Kidney (tissue), 14 donors: Measurements from ENCODE around the gene CALD1. TPM values are rescaled to one million over a fixed set of nuclear protein-coding genes. Genes with fewer than 3 reads are reported as not detected.

Experiments
- DNase-seq, 5 donors: peaks; one replicate each; pipeline ENCODE4 v3.0.0-alpha.2; 2013 to 2020
- FAIRE-seq: peaks from 2 replicates; lab custom pipeline; 2012; peaks lifted over from hg19 to GRCh38; lab: Jason Lieb, UNC
- H3K27ac ChIP-seq, 2 donors: one replicate each; pipeline ENCODE4 v1.7.0; 2013; ENCODE audit warnings: low read depth in 2 of 2, low read length in 2 of 2, inconsistent platforms in 1 of 2
- H3K27me3 ChIP-seq: one replicate; pipeline ENCODE4 v1.7.1; 2013; ENCODE audit warnings: low read length, inconsistent platforms; ENCODE audit not compliant: control insufficient read depth, insufficient read depth
- H3K36me3 ChIP-seq, 3 donors: one replicate each; pipeline versions ENCODE4 v1.7.0 to v1.7.1; 2013; ENCODE audit warnings: low read length in 3 of 3, control low read depth in 1 of 3, inconsistent platforms in 1 of 3; ENCODE audit not compliant: insufficient read depth in 3 of 3, control insufficient read depth in 2 of 3
- H3K4me1 ChIP-seq, 3 donors: one replicate each; pipeline versions ENCODE4 v1.7.0 to v1.7.1; 2013; ENCODE audit warnings: low read length in 3 of 3, inconsistent platforms in 1 of 3, low read depth in 1 of 3; ENCODE audit not compliant: control insufficient read depth in 2 of 3, insufficient read depth in 2 of 3
- H3K4me3 ChIP-seq, 3 donors: one replicate each; pipeline versions ENCODE4 v1.7.0 to v1.8.1; 2013; ENCODE audit warnings: low read length in 3 of 3, control low read depth in 1 of 3, inconsistent platforms in 1 of 3
- H3K9ac ChIP-seq, 3 donors: one replicate each; pipeline versions ENCODE4 v1.7.0 to v1.7.1; 2013; ENCODE audit warnings: low read length in 3 of 3, control low read depth in 1 of 3, inconsistent platforms in 1 of 3
- H3K9me3 ChIP-seq, 3 donors: one replicate each; pipeline versions ENCODE4 v1.7.0 to v1.7.1; 2013; ENCODE audit warnings: low read length in 3 of 3, control low read depth in 1 of 3, inconsistent platforms in 1 of 3; ENCODE audit not compliant: control insufficient read depth in 2 of 3, insufficient read depth in 1 of 3
- intact Hi-C: fragments of 100-400 bp; cut with DNase I; formaldehyde crosslinking; loops from one replicate; pipeline ENCODE4 v1.11.1; 2022
- polyA plus RNA-seq: library from polyadenylated mRNA; stranded (reverse); fragments of 350-450 nt; fragmentation: Illumina TruSeq; extraction: RNeasy Lipid Tissue Mini Kit (QIAGEN cat#74804); gene quantifications from one replicate; pipeline ENCODE4 v1.2.3, GENCODE V29; 2014; ENCODE audit warnings: low read depth, low replicate concordance; ENCODE audit not compliant: insufficient read depth
- total RNA-seq: library from RNA; stranded (reverse); fragmentation: NEBNext Ultra II Directional; extraction: Animal tissue kit (Norgen Biotek cat#: 25700); gene quantifications from one replicate; pipeline ENCODE4 v1.2.1, GENCODE V29; 2021
- TF ChIP-seq, protein P1 (sequence below): IDR thresholded peaks from 3 replicates; pipeline ENCODE4 v1.5.1; 2012; ENCODE audit warnings: mild to moderate bottlenecking, moderate library complexity, borderline replicate concordance; ENCODE audit not compliant: insufficient read depth; ENCODE audit errors: extremely low read depth
- donor health status: control.
- donor health status: control.
- donor health status: control.
- donor health status: control.
- donor health status: control.
- donor health status: DM: yes; HTN: yes; CAD: no.
- donor health status: Normal renal cell carcinoma (clear cell type).

The CALD1 gene
- total and polyA plus RNA-seq, 2 donors from 2014 or later = 72.7 to 218 TPM

- no peaks in the 10 kb centered on the region for H3K36me3 ChIP-seq
- intact Hi-C loops = no loop called here
- DNase-seq = no peak
- no peak for FAIRE-seq
- H3K4me1 ChIP-seq = peaks cover 0 to 6% (median 0%) of the 10 kb centered on the region in 3 donors
- TF ChIP-seq, protein P1, sequence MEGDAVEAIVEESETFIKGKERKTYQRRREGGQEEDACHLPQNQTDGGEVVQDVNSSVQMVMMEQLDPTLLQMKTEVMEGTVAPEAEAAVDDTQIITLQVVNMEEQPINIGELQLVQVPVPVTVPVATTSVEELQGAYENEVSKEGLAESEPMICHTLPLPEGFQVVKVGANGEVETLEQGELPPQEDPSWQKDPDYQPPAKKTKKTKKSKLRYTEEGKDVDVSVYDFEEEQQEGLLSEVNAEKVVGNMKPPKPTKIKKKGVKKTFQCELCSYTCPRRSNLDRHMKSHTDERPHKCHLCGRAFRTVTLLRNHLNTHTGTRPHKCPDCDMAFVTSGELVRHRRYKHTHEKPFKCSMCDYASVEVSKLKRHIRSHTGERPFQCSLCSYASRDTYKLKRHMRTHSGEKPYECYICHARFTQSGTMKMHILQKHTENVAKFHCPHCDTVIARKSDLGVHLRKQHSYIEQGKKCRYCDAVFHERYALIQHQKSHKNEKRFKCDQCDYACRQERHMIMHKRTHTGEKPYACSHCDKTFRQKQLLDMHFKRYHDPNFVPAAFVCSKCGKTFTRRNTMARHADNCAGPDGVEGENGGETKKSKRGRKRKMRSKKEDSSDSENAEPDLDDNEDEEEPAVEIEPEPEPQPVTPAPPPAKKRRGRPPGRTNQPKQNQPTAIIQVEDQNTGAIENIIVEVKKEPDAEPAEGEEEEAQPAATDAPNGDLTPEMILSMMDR = no peak
- H3K9me3 ChIP-seq = no peaks in the 10 kb centered on the region
- H3K27me3 ChIP-seq = no peaks in the 10 kb centered on the region
- H3K4me3 ChIP-seq = no peak overlapping the region
- H3K9ac ChIP-seq = no peak overlapping the region
- H3K27ac ChIP-seq = no peak overlapping the region
Measured at GRCh38 chr7:134839298-134839697, 59.9 kb downstream of the CALD1 start.

DNA sequence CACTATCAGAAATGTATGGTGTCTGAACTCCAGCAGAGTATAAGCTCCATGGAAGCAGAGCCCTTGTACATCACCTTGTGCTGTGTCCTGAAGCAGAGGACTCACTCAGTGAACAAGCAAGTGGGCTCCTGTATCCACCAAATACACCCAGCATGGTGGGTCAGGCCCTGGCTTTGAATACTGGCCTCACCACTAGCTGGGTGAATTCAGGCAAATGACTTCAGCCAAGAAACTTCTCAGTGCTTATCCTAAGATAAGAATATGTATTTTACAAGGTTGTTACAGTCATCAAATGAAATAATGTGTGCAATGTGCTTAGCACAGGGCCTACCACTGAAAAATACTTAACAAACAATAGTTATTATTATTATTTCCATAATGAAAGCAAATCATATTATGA, 62.6 kb downstream of the CALD1 start:
- H3K27ac ChIP-seq = no peak overlapping the region
- H3K36me3 ChIP-seq = no peaks in the 10 kb centered on the region
- H3K9me3 ChIP-seq = no peaks in the 10 kb centered on the region
- intact Hi-C loops = no loop called here
- H3K9ac ChIP-seq = no peak overlapping the region
- no peaks in the 10 kb centered on the region for H3K4me1 ChIP-seq
- no peaks in the 10 kb centered on the region for H3K27me3 ChIP-seq
- no peak overlapping the region for H3K4me3 ChIP-seq
- TF ChIP-seq, protein P1 = no peak
- no peak for FAIRE-seq
- no peak for DNase-seq

DNA sequence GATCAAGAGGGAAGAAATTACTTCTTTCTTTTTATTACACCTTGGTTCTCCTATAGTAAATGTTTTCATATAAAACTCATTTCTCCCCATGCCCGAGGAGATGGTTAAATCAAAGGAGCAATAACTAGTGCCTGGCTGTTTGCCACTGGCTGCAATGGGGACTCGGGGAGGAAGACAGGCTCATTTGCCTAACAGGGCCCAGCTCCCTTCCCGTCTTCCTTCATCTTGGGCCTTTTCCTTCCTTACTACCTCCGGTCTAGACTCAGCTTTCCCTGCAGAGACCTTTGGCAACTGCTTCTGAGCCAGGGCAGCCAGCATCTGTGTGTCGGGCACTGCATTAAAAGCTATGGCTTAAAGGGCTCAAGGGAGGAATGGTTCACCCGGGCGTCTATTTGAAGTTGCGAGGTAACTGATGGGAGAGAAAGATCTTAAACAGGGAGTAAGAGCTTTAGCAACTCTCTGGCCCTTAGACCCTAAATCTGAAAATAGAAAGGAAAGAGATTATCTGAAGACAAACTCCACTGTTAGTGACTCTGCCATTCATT, 63.5 kb downstream of the CALD1 start:
- Histone ChIP-seq H3K36me3 (no peaks in the 10 kb centered on the region), H3K9me3 (no peaks in the 10 kb centered on the region), H3K4me3 (no peak overlapping the region), H3K27me3 (no peaks in the 10 kb centered on the region), H3K9ac (no peak overlapping the region), H3K4me1 (peaks cover 0 to 2% (median 0%) of the 10 kb centered on the region in 3 donors), H3K27ac (peak overlapping the region in 1 of 2 donors; percentile 50)
- TF ChIP-seq, protein P1 = no peak
- DNase-seq (no peak), FAIRE-seq (no peak)
- intact Hi-C loops = no loop called here

DNA sequence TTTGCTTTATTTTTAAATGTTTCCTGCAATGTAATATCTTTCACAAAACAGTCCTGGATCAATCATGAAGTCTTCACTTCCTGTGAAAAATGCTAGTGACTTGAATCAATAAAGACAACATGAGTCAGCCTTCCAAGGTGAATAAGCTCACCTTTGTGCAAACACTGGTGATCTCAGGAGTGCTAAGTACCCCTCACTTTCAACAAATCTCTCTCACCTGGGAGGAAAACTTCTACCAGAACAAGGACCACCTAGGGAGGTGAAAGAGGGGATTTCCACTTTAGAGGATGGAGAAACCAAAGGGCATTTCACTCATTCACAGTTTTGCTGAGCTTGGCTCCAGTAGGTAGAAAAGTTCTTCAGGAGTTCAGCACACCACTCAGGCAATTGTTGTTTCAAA, 64.8 kb downstream of the CALD1 start:
- Histone ChIP-seq H3K36me3 (no peaks in the 10 kb centered on the region), H3K4me3 (no peak overlapping the region), H3K4me1 (peaks cover 0 to 2% (median 0%) of the 10 kb centered on the region in 3 donors), H3K27ac (no peak overlapping the region), H3K27me3 (no peaks in the 10 kb centered on the region), H3K9me3 (no peaks in the 10 kb centered on the region), H3K9ac (no peak overlapping the region)
- FAIRE-seq = no peak
- DNase-seq = no peak
- TF ChIP-seq, protein P1 = no peak
- intact Hi-C loops = no loop called here
